ENCODE measurements around the gene MYL6.

GRCh38 chr12:56165369-56165768, 7.2 kb downstream of the MYL6 start:
- no peak for TF ChIP-seq CTCF (IDR thresholded peaks at IDR 0.05)
- TF ChIP-seq POLR2A (IDR thresholded peaks at IDR 0.05): no peak

All from uterus (tissue), 2 donors.